Effector memory CD4-positive, alpha-beta T cell (primary cell): ENCODE measurements around the gene METTL5.

ENCODE experiments used
- DNase-seq, 3 donors: peaks; one replicate each; pipeline ENCODE4 v3.0.0-alpha.2; 2020
- H3K27ac ChIP-seq: 2 replicates; pipeline ENCODE4 v1.7.0; 2013; ENCODE audit warnings: mild to moderate bottlenecking, low read length, moderate library complexity; ENCODE audit not compliant: insufficient read depth, poor library complexity, severe bottlenecking
- H3K27me3 ChIP-seq: replicated peaks from 2 replicates; pipeline ENCODE4 v1.7.0; 2013; ENCODE audit warnings: mild to moderate bottlenecking, low read length; ENCODE audit not compliant: insufficient read depth, control insufficient read depth, poor library complexity, severe bottlenecking
- H3K36me3 ChIP-seq: 2 replicates; pipeline ENCODE4 v1.7.0; 2013; ENCODE audit warnings: mild to moderate bottlenecking, low read length, moderate library complexity; ENCODE audit not compliant: control insufficient read depth, insufficient read depth
- H3K4me1 ChIP-seq: 2 replicates; pipeline ENCODE4 v1.7.0; 2013; ENCODE audit warnings: low read length, mild to moderate bottlenecking; ENCODE audit not compliant: control insufficient read depth, insufficient read depth, poor library complexity, severe bottlenecking
- H3K4me3 ChIP-seq: 2 replicates; pipeline ENCODE4 v1.7.0; 2013; ENCODE audit warnings: low read length, low read depth, mild to moderate bottlenecking; ENCODE audit not compliant: insufficient read depth, poor library complexity, severe bottlenecking
- H3K9me3 ChIP-seq: 2 replicates; pipeline ENCODE4 v1.7.0; 2013; ENCODE audit warnings: mild to moderate bottlenecking, low read length, moderate library complexity; ENCODE audit not compliant: control insufficient read depth

METTL5 gene

DNA sequence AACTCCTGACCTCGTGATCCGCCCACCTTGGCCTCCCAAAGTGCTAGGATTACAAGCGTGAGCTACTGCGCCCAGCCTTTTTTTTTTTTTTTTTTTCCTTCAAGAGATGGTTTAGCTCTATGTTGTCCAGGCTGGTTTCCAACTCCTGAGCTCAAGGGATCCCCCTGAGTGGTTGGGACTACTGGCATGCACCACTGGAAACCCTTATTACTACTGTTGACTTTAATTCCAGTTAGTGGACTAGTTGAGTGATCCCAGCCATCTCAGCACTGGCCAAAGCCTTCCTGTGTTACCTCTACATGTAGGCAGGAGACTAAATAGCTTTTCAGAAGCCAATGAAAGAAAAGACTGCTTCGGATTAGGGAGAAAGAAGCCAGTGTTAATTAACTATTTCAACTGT, 34.1 kb downstream of the METTL5 start:
- Histone ChIP-seq H3K27ac (no peak overlapping the region), H3K4me3 (no peak overlapping the region), H3K36me3 (no peaks in the 10 kb centered on the region), H3K4me1 (no peaks in the 10 kb centered on the region), H3K27me3 (peaks cover 8% of the 10 kb centered on the region), H3K9me3 (no peaks in the 10 kb centered on the region)
- no peak for DNase-seq

- no peaks in the 10 kb centered on the region for H3K36me3 ChIP-seq
- H3K4me1 ChIP-seq = no peaks in the 10 kb centered on the region
- no peak overlapping the region for H3K4me3 ChIP-seq
Observed at GRCh38 chr2:169782513-169782912, 42.2 kb downstream of the METTL5 start.

GRCh38 chr2:169781249-169782013, 43.3 kb downstream of the METTL5 start:
- Histone ChIP-seq H3K4me1 (no peaks in the 10 kb centered on the region), H3K27ac (no peak overlapping the region), H3K4me3 (no peak overlapping the region), H3K36me3 (no peaks in the 10 kb centered on the region), H3K9me3 (no peaks in the 10 kb centered on the region), H3K27me3 (peaks cover 3% of the 10 kb centered on the region)
- no peak for DNase-seq

More at GRCh38 chr2:169782513-169782912, 42.2 kb downstream of the METTL5 start:
- peaks cover 3% of the 10 kb centered on the region for H3K27me3 ChIP-seq
- H3K27ac ChIP-seq = no peak overlapping the region
- no peak for DNase-seq
- H3K9me3 ChIP-seq = no peaks in the 10 kb centered on the region

GRCh38 chr2:169778446-169778845, 46.3 kb downstream of the METTL5 start:
- no peak overlapping the region for H3K27ac ChIP-seq
- H3K27me3 ChIP-seq = peaks cover 3% of the 10 kb centered on the region
- no peak overlapping the region for H3K4me3 ChIP-seq
- no peak for DNase-seq
- H3K4me1 ChIP-seq = no peaks in the 10 kb centered on the region
- no peaks in the 10 kb centered on the region for H3K36me3 ChIP-seq
- no peaks in the 10 kb centered on the region for H3K9me3 ChIP-seq

- Histone ChIP-seq H3K27ac (no peak overlapping the region), H3K9me3 (no peaks in the 10 kb centered on the region), H3K4me3 (no peak overlapping the region), H3K4me1 (no peaks in the 10 kb centered on the region), H3K36me3 (no peaks in the 10 kb centered on the region), H3K27me3 (peaks cover 2% of the 10 kb centered on the region)
- no peak for DNase-seq
Observed at GRCh38 chr2:169776252-169776761, 48.4 kb downstream of the METTL5 start.

DNA sequence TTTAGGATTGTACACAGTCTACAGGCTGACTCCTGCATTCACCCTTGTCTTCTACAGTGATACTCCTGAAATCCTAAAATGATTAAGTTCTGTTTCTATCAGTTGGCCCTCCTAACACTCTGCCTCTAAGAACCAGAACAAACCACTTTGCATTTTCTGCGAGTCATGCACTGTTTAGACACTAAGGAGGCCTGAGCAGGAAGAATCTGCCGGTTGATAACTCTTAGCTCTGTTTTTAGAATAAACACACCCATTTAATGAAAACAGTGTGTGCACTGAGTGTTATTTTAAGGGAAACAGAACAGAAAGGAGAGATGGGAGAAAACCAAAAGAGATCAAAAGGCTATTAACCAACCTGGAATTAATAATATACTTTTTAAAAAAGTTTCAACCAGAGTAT, 48.9 kb downstream of the METTL5 start:
- DNase-seq = no peak
- H3K27me3 ChIP-seq = no peaks in the 10 kb centered on the region
- no peak overlapping the region for H3K27ac ChIP-seq
- no peaks in the 10 kb centered on the region for H3K4me1 ChIP-seq
- no peaks in the 10 kb centered on the region for H3K9me3 ChIP-seq
- no peaks in the 10 kb centered on the region for H3K36me3 ChIP-seq
- no peak overlapping the region for H3K4me3 ChIP-seq

DNA sequence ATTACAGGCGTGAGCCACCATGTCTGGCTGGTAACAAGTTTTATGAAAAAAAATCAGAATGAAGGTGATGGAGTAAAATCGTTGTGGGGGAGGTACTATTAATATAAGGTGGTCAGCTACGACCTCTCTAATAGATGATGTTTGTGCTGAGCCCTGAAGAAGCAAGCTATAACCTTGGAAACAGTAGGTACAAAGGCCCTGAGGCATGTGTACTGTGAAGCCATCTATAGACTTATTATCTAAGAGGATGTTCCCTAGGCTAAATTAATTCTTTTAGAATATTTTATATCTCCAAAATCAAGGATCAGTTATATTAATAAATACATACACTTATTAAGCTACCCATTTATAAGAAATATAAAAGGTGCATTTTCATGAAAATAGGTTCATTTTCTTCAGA, 49.4 kb downstream of the METTL5 start:
- H3K36me3 ChIP-seq = no peaks in the 10 kb centered on the region
- H3K9me3 ChIP-seq = no peaks in the 10 kb centered on the region
- no peaks in the 10 kb centered on the region for H3K4me1 ChIP-seq
- no peak overlapping the region for H3K4me3 ChIP-seq
- DNase-seq = no peak
- H3K27me3 ChIP-seq = no peaks in the 10 kb centered on the region
- H3K27ac ChIP-seq = no peak overlapping the region

DNA sequence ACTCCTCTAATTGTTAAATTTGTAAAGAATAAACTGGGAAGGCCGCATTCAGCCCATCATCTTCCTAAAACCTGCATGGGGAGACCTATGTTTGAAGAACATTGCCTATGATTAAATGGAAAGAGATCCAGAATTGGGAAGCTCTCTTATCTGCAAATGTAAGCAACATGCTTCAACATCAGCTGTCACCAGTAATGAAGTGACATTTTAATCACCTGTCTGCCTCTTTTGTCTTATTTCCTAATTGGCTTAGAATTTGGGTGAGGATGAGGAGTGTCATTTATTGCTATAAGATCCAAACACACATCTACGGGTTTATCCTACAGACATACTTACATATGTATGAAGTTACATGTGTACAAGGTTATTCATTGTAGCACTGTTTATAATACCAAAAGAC, 52.1 kb downstream of the METTL5 start:
- Histone ChIP-seq H3K4me1 (peaks cover 3% of the 10 kb centered on the region), H3K36me3 (no peaks in the 10 kb centered on the region), H3K27me3 (no peaks in the 10 kb centered on the region), H3K9me3 (no peaks in the 10 kb centered on the region), H3K4me3 (no peak overlapping the region), H3K27ac (no peak overlapping the region)
- DNase-seq = no peak

- H3K4me1 ChIP-seq = peaks cover 6% of the 10 kb centered on the region
- H3K4me3 ChIP-seq = no peak overlapping the region
- DNase-seq = no peak
- H3K27me3 ChIP-seq = no peaks in the 10 kb centered on the region
- H3K36me3 ChIP-seq = no peaks in the 10 kb centered on the region
- H3K9me3 ChIP-seq = no peaks in the 10 kb centered on the region
- no peak overlapping the region for H3K27ac ChIP-seq
Observed at GRCh38 chr2:169771612-169772011, 53.1 kb downstream of the METTL5 start.

DNA sequence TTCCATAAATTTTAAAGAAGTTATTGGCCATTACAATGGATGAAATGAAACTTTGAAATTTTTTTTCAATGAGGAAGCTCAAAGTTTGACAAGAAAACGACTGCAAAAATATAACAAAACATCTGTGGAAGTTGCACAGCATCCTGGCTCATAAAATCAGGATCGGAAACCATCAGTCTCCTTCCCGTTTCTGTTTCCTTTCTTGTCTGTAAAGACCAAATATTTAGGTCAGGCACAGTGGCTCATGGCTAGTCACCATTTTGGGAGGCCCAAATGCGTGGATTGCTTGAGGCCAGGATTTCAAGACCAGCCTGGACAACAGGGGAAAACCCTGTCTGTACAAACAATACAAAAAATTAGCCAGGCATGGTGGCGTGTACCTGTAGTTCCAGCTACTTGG, 53.7 kb downstream of the METTL5 start:
- Histone ChIP-seq H3K27me3 (no peaks in the 10 kb centered on the region), H3K36me3 (no peaks in the 10 kb centered on the region), H3K27ac (no peak overlapping the region), H3K4me1 (peaks cover 6% of the 10 kb centered on the region), H3K4me3 (no peak overlapping the region), H3K9me3 (no peaks in the 10 kb centered on the region)
- no peak for DNase-seq
